NB4 (cell line): ENCODE measurements around the gene GPR101.

Experiments used
- CTCF ChIP-seq: IDR thresholded peaks from one replicate; pipeline ENCODE4 v1.5.1; 2012; ENCODE audit warnings: low read depth, low read length
- POLR2A ChIP-seq: IDR thresholded peaks from 2 replicates; pipeline ENCODE4 v1.6.1; 2011; ENCODE audit warnings: mild to moderate bottlenecking; ENCODE audit not compliant: insufficient read length; ENCODE audit errors: extremely low read depth

GRCh38 chrX:137051978-137052642 lies 18.3 kb upstream of the GPR101 start:
- TF ChIP-seq CTCF: peak; percentile 72
- no peak for TF ChIP-seq POLR2A
